Measurements from ENCODE around the gene FTCDNL1.

Gene FTCDNL1

DNA sequence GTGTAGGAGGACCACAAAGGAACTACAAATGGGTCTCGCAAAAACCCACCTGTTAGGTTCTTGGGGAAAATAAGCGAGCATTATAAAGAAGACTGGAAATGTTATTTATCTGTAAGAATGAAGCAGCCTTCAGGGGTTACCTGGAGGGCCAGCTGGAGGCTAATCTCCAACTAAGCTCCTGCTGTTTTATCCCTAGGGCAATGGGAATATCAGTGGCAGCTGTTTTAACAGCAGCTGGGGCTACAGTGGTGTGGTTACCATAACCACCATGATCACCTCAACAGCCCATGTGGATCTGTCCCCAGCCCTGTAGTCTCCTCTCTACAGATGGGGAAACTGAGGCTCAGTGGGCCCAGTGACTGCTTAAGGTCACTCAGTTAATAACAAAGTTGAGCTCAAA, 108.1 kb downstream of the FTCDNL1 start:
- H3K36me3 ChIP-seq (ENCODE audit: insufficient read depth, low read length), result no peaks in the 10 kb centered on the region
- H4K20me1 ChIP-seq (ENCODE audit: insufficient read depth, low read length), result no peaks in the 10 kb centered on the region
- no peak overlapping the region for H3K4me2 ChIP-seq (ENCODE audit: insufficient read depth, low read length)
- DNase-seq, result no peak
- H3K27me3 ChIP-seq (ENCODE audit: insufficient read depth, low read length, poor library complexity), result peaks cover 21% of the 10 kb centered on the region
- no peaks in the 10 kb centered on the region for H3K4me1 ChIP-seq (ENCODE audit: insufficient read depth, low read length)
- H2AFZ ChIP-seq (ENCODE audit: low read depth, low read length), result no peak overlapping the region
- no peak overlapping the region for H3K4me3 ChIP-seq (ENCODE audit: low read depth in 1 of 2, low read length in 2 of 2)
- H3K9ac ChIP-seq (ENCODE audit: low read depth, low read length), result no peak overlapping the region
- no peak for ATAC-seq (ENCODE audit: insufficient read depth, low read depth)
- H3K27ac ChIP-seq (ENCODE audit: low read length), result no peak overlapping the region
- H3K9me3 ChIP-seq (ENCODE audit: insufficient read depth, low read length, severe bottlenecking), result no peaks in the 10 kb centered on the region
- H3K79me2 ChIP-seq (ENCODE audit: insufficient read depth, low read length), result no peaks in the 10 kb centered on the region
- TF ChIP-seq CTCF (IDR thresholded peaks at IDR 0.05; ENCODE audit: borderline replicate concordance, extremely low read depth, low read length, poor library complexity, severe bottlenecking), result no peak
- no peak for TF ChIP-seq EZH2 (IDR thresholded peaks at IDR 0.05; ENCODE audit: borderline replicate concordance, low read depth, low read length, severe bottlenecking)

- Histone ChIP-seq H3K4me1 (ENCODE audit: insufficient read depth, low read length) (no peaks in the 10 kb centered on the region), H3K9me3 (ENCODE audit: insufficient read depth, low read length, severe bottlenecking) (no peaks in the 10 kb centered on the region), H3K4me2 (ENCODE audit: insufficient read depth, low read length) (no peak overlapping the region), H4K20me1 (ENCODE audit: insufficient read depth, low read length) (no peaks in the 10 kb centered on the region), H3K79me2 (ENCODE audit: insufficient read depth, low read length) (no peaks in the 10 kb centered on the region), H2AFZ (ENCODE audit: low read depth, low read length) (no peak overlapping the region), H3K27ac (ENCODE audit: low read length) (no peak overlapping the region), H3K36me3 (ENCODE audit: insufficient read depth, low read length) (no peaks in the 10 kb centered on the region), H3K4me3 (ENCODE audit: low read depth in 1 of 2, low read length in 2 of 2) (no peak overlapping the region), H3K9ac (ENCODE audit: low read depth, low read length) (no peak overlapping the region), H3K27me3 (ENCODE audit: insufficient read depth, low read length, poor library complexity) (peaks cover 25% of the 10 kb centered on the region)
- TF ChIP-seq CTCF (IDR thresholded peaks at IDR 0.05; ENCODE audit: borderline replicate concordance, extremely low read depth, low read length, poor library complexity, severe bottlenecking) (no peak), EZH2 (IDR thresholded peaks at IDR 0.05; ENCODE audit: borderline replicate concordance, low read depth, low read length, severe bottlenecking) (no peak)
- DNase-seq, result no peak
- ATAC-seq (ENCODE audit: insufficient read depth, low read depth), result no peak
Measured at GRCh38 chr2:199740111-199740428, 110.9 kb downstream of the FTCDNL1 start.

DNA sequence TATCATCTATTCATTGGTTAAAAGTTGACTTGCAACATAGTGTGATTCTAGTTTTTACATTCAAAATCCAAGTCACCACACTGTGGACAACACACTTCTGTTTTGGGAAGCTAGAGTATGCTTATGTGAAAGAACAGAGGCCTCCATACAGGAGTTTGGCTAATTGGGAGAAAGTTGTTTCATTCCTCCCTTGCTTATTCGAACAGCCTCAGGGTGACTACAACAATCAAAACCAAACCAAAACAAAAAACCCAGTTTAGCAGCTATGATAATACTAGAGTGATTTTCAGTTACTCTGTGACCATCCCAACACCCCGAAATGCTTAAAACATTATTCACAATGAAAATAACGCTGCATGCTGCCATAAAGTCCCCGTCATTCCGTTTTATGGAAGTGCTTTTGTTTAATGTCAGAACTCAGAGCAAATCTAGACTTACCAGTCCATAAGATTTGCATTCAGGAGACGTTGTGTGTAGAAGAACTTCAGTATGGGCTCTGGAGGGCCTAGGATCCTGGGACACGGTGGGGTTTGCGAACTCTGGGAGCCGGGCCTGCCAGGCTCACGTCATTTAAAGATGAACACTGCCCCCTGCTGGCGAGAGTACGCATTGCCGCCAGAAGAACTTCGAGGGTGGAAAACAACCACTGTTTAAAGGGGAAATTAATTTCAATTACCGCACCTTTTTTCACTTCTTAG, 111.4 kb downstream of the FTCDNL1 start:
- ATAC-seq (ENCODE audit: insufficient read depth, low read depth), result peak; percentile 58; the same call in 1 of the 3 replicates
- TF ChIP-seq EZH2 (IDR thresholded peaks at IDR 0.05; ENCODE audit: borderline replicate concordance, low read depth, low read length, severe bottlenecking) (no peak), CTCF (IDR thresholded peaks at IDR 0.05; ENCODE audit: borderline replicate concordance, extremely low read depth, low read length, poor library complexity, severe bottlenecking) (peak; percentile 94)
- H3K4me1 ChIP-seq (ENCODE audit: insufficient read depth, low read length), result no peaks in the 10 kb centered on the region

More for the DNA sequence above, 111.4 kb downstream of the FTCDNL1 start:
- Histone ChIP-seq H3K4me3 (ENCODE audit: low read depth in 1 of 2, low read length in 2 of 2) (no peak overlapping the region), H3K9ac (ENCODE audit: low read depth, low read length) (no peak overlapping the region), H3K27me3 (ENCODE audit: insufficient read depth, low read length, poor library complexity) (peaks cover 21% of the 10 kb centered on the region), H3K79me2 (ENCODE audit: insufficient read depth, low read length) (no peaks in the 10 kb centered on the region), H2AFZ (ENCODE audit: low read depth, low read length) (no peak overlapping the region), H4K20me1 (ENCODE audit: insufficient read depth, low read length) (no peaks in the 10 kb centered on the region), H3K4me2 (ENCODE audit: insufficient read depth, low read length) (no peak overlapping the region), H3K9me3 (ENCODE audit: insufficient read depth, low read length, severe bottlenecking) (no peaks in the 10 kb centered on the region), H3K36me3 (ENCODE audit: insufficient read depth, low read length) (no peaks in the 10 kb centered on the region), H3K27ac (ENCODE audit: low read length) (no peak overlapping the region)
- DNase-seq, result peak; percentile 58

All from DND-41 (cell line).